ENCODE measurements around the gene STIMATE. TPM values are rescaled to one million over a fixed set of nuclear protein-coding genes. Genes with fewer than 3 reads are reported as not detected.

The STIMATE gene
- total RNA-seq, 1 donor from 2014 or later = 20.8 TPM

- DNase-seq (ENCODE audit: low spot score) = no peak
These were observed 76.6 kb downstream of the STIMATE start for GRCh38 chr3:52820736-52821135.

- DNase-seq (ENCODE audit: low spot score) = no peak
These were observed 77.4 kb downstream of the STIMATE start for GRCh38 chr3:52819936-52820335.

GRCh38 chr3:52817860-52818259, 79.5 kb downstream of the STIMATE start:
- DNase-seq (ENCODE audit: low spot score) = no peak

GRCh38 chr3:52817221-52817620, 80.1 kb downstream of the STIMATE start:
- DNase-seq (ENCODE audit: low spot score) = no peak

GRCh38 chr3:52816654-52817053, 80.7 kb downstream of the STIMATE start:
- DNase-seq (ENCODE audit: low spot score) = no peak

- DNase-seq (ENCODE audit: low spot score) = no peak
These were observed 81.1 kb downstream of the STIMATE start for GRCh38 chr3:52816199-52816598.

GRCh38 chr3:52813810-52814209, 83.5 kb downstream of the STIMATE start:
- DNase-seq (ENCODE audit: low spot score) = no peak

- no peak for DNase-seq (ENCODE audit: low spot score)
These were observed 85.8 kb downstream of the STIMATE start for GRCh38 chr3:52811452-52812011.

GRCh38 chr3:52810923-52811322, 86.4 kb downstream of the STIMATE start:
- no peak for DNase-seq (ENCODE audit: low spot score)

GRCh38 chr3:52809662-52810377, 87.5 kb downstream of the STIMATE start:
- DNase-seq (ENCODE audit: low spot score) = no peak

GRCh38 chr3:52809149-52809548, 88.2 kb downstream of the STIMATE start:
- no peak for DNase-seq (ENCODE audit: low spot score)

- no peak for DNase-seq (ENCODE audit: low spot score)
These were observed 91.9 kb downstream of the STIMATE start for GRCh38 chr3:52805270-52806039.

GRCh38 chr3:52801839-52802238, 95.5 kb downstream of the STIMATE start:
- DNase-seq (ENCODE audit: low spot score) = no peak

GRCh38 chr3:52800079-52800478, 97.3 kb downstream of the STIMATE start:
- no peak for DNase-seq (ENCODE audit: low spot score)

GRCh38 chr3:52798978-52799476, 98.3 kb downstream of the STIMATE start:
- no peak for DNase-seq (ENCODE audit: low spot score)

- DNase-seq (ENCODE audit: low spot score) = no peak
These were observed 98.9 kb downstream of the STIMATE start for GRCh38 chr3:52798376-52798977.

- DNase-seq (ENCODE audit: low spot score) = no peak
These were observed 100.9 kb downstream of the STIMATE start for GRCh38 chr3:52796411-52796810.

GRCh38 chr3:52795298-52795900, 101.9 kb downstream of the STIMATE start:
- no peak for DNase-seq (ENCODE audit: low spot score)

GRCh38 chr3:52794612-52795099, 102.7 kb downstream of the STIMATE start, which contains the start of gene ITIH3:
ITIH3 (plus strand) TSS chr3:52794796; CDS start chr3:52794804, 8 bp downstream.
- no peak for DNase-seq (ENCODE audit: low spot score)

GRCh38 chr3:52793702-52794611, 103.4 kb downstream of the STIMATE start:
- no peak for DNase-seq (ENCODE audit: low spot score)
